GM19025 (cell line): ENCODE results near the gene MYO1H.

Experiments
- ATAC-seq: cut with Tn5 transposase; IDR thresholded peaks from one replicate; pipeline ENCODE4 v1.9.1; 2021; ENCODE audit warnings: mild to moderate bottlenecking, low read depth, moderate library complexity; ENCODE audit not compliant: unreplicated experiment

The MYO1H gene

GRCh38 chr12:109487181-109488050, 139.7 kb downstream of the MYO1H start:
- no peak for ATAC-seq

DNA sequence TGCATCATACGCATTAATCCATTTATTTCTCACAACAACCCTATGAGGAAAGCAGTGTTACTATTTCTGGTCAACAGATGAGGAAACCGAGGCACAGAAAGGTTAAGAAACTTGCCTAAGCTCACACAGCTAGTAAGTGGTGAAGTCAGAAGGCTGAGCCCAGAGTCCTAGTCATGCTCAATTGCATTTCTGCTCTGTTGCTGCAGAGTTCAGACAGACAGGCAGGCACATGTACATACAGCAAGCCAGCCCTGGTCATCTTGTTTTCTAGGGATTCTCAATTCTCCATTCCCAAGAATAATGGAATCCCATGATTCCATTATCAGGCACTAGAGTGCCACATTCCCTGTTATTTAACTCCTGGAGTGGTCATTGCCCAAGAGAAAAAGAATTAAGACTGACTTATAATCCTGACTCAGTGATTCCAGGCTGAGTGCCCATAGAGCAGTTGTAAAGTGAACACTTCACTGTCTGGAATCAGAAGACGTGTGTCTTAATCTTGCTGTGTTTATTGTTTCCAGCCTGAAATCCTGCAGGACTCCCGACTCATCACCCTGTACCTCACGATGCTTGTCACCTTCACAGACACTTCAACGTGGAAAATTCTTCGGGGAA, 140.5 kb downstream of the MYO1H start:
- ATAC-seq: no peak

- no peak for ATAC-seq
Observed at GRCh38 chr12:109489016-109489954, 141.6 kb downstream of the MYO1H start.

- ATAC-seq: no peak
Observed at GRCh38 chr12:109489955-109490565, 142.4 kb downstream of the MYO1H start.

DNA sequence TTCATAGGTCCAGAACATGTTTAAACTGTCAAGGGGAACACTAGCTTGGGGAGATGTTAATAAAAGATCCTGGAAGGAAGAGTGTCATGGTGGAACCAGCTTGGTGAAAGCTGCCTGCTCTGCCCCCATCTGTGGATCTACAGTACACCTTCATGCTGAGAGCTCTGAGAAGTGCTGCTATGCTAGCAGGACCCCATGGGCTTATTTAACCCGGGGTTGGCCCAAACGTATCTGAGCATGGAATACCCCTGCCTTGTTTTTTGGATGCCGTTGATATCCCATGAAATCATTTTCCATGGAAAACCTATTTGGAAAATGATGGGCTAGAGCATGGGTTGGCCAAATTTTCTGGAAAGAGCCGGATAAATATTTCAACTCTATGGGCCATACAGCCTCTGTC, 144.0 kb downstream of the MYO1H start:
- no peak for ATAC-seq

DNA sequence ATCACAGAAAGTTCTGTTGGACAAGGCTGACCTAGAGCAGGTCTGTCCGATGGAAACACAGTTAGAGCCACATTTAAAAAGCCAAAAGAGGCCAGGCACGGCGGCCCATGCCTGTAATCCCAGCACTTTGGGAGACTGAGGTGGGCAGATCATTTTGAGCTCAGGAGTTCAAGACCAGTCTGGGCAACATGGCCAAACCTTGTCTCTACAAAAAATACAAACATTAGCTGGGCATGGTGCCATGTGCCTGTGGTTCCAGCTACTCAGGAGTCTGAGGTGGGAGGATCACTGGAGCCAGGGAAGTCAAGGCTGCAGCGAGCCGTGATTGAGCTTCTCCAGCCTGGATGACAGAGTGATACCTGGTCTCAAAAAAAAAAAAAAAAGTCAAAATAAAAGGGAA, 144.7 kb downstream of the MYO1H start:
- no peak for ATAC-seq

GRCh38 chr12:109493090-109493489, 145.4 kb downstream of the MYO1H start:
- no peak for ATAC-seq

GRCh38 chr12:109493938-109494337, 146.2 kb downstream of the MYO1H start:
- ATAC-seq: no peak

DNA sequence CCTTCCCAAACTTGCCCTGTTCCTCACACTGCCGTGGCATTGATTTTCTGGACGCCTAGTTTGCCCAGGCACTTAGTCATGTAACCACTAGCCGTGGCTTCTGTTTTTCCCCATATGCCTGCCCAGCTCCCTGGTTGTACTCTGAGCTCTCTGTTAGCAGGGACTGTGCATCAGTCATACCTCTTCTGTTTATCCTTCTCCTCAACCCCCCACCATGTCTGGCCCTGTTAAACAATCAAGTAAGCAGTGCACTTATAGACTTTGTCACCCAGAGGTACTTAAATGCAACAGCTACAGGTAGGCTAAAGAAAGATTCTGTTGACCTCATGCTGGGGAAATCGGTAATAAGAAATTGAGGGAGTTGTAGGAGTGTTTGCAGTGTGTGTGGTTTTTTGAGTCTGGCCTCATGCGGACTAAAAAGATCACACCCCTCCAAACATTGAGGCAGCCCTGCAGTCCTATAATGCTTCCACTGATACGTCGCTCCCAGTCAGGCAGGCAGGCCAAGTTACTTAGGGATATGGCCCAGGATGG, 146.7 kb downstream of the MYO1H start:
- no peak for ATAC-seq

GRCh38 chr12:109495012-109495411, 147.3 kb downstream of the MYO1H start:
- no peak for ATAC-seq

DNA sequence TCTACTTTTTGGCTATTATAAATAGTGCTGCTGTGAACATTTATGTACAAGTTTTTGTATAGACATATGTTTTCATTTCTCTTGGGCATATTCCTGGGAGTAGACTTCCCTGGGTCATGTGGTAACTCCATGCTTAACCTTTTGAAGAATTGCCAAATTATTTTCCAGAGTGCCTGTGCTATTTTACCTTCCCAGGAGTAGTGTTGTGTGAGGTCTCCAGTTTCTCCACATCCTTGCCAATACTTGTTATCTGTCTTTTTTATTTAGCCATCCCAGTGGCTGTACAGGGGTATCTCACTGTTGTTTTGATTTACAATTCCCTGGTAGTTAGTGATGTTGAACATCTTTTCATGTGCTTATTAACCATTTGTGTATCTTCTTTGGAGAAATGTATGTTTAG, 148.6 kb downstream of the MYO1H start:
- no peak for ATAC-seq

DNA sequence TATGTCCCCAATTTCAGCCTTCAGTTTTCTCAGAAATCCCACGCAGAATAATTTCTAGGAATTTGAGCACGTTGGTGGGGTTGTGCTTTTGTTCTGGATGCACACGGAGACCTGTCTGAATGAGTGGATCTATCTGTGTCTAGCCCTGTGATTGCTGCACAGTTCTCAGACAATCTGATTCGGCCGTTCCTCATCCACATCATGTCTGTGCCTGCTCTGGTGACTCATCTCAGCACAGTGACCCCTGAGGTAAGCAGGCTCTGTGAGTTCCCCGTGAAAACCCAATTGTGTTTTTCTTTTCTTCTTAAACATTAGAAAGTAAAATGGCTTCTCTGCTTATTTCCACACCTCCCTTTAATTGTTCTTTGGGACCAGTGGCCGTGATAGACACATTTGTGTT, 150.0 kb downstream of the MYO1H start:
- no peak for ATAC-seq
